K562 (cell line): ENCODE results near the gene GADD45GIP1. TPM values are rescaled to one million over a fixed set of nuclear protein-coding genes. Genes with fewer than 3 reads are reported as not detected.

Experiments
- ATAC-seq: fragments of 200-7000 bp; cut with Tn5 transposase; 3 replicates; pipeline ENCODE4 v1.9.1; 2020; ENCODE audit warnings: moderate library complexity
- BruUV-seq: library from RNA; stranded (reverse); fragments of 400-500 nt; replicated peaks from 2 replicates; lab custom pipeline; 2021; lab: Mats Ljungman, UMichigan
- CTCF ChIA-PET: fragments of 300-600 bp; formaldehyde crosslinking; extraction: SDS; loops from one replicate; lab custom pipeline; 2021; ENCODE audit warnings: low intra/inter-chr PET ratio; lab: Yijun Ruan, JAX
- POLR2A ChIA-PET: fragments of 300-600, 350-650 bp; sonication (Branson Sonifier 250); formaldehyde crosslinking; extraction: SDS; loops from one replicate; lab custom pipeline; 2021; ENCODE audit warnings: antibody characterized with exemption, inconsistent platforms; lab: Yijun Ruan, JAX
- DNase-seq, 4 experiments: peaks; one replicate each; pipeline versions ENCODE4 v3.0.0 to v3.0.0-alpha.2; 2011 to 2018; ENCODE audit warnings: low spot score in 3 of 4, mixed read lengths in 3 of 4; ENCODE audit errors: extremely low read depth in 1 of 4
- FAIRE-seq: peaks from 2 replicates; lab custom pipeline; 2011; peaks lifted over from hg19 to GRCh38; lab: Jason Lieb, UNC
- H2AFZ ChIP-seq: 2 replicates; pipeline ENCODE4 v1.6.0; 2011; ENCODE audit warnings: low read depth, low read length, control low read depth, inconsistent platforms
- H3K27ac ChIP-seq: fragments of 200-600 bp; 3 replicates; pipeline ENCODE4 v1.8.0; 2011; ENCODE audit warnings: low read depth, mild to moderate bottlenecking, control low read depth, inconsistent platforms, low read length, moderate library complexity, mixed read lengths; ENCODE audit errors: extremely low read depth
- H3K27me3 ChIP-seq, 2 experiments: fragments of 300-600 bp in 1 of 2; 2 replicates in 1 of 2; 3 replicates in 1 of 2; pipeline versions ENCODE4 v1.6.0 to v1.8.0; 2011; ENCODE audit warnings: inconsistent platforms in 2 of 2, low read length in 2 of 2, mild to moderate bottlenecking in 1 of 2, mixed read lengths in 1 of 2, moderate library complexity in 1 of 2; ENCODE audit not compliant: control insufficient read depth in 2 of 2, insufficient read depth in 2 of 2
- H3K36me3 ChIP-seq: fragments of 300-600 bp; 3 replicates; pipeline ENCODE4 v1.8.0; 2011; ENCODE audit warnings: mild to moderate bottlenecking, low read length, inconsistent platforms; ENCODE audit not compliant: control insufficient read depth, insufficient read depth
- H3K4me1 ChIP-seq, 2 experiments: fragments of 200-600 bp in 1 of 2; replicated peaks in 1 of 2; 2 replicates in 1 of 2; 3 replicates in 1 of 2; pipeline versions ENCODE4 v1.5.1 to v1.8.0; 2011; ENCODE audit warnings: inconsistent platforms in 2 of 2, low read length in 2 of 2, mild to moderate bottlenecking in 1 of 2, mixed read lengths in 1 of 2, moderate library complexity in 1 of 2; ENCODE audit not compliant: control insufficient read depth in 2 of 2, insufficient read depth in 2 of 2
- H3K4me2 ChIP-seq: 2 replicates; pipeline ENCODE4 v1.6.1; 2011; ENCODE audit warnings: low read length, control low read depth, inconsistent platforms, mixed read lengths; ENCODE audit not compliant: insufficient read depth
- H3K4me3 ChIP-seq: fragments of 200-600 bp; sonication (generic), shearing (Covaris generic); 2 replicates; pipeline ENCODE4 v1.5.1; 2016; ENCODE audit warnings: control low read depth, inconsistent platforms
- H3K79me2 ChIP-seq: fragments of 200-600 bp; 3 replicates; pipeline ENCODE4 v1.8.0; 2011; ENCODE audit warnings: low read length, inconsistent platforms; ENCODE audit not compliant: control insufficient read depth, insufficient read depth
- H3K9ac ChIP-seq, 2 experiments: 2 replicates each; pipeline versions ENCODE4 v1.6.0 to v1.6.1; 2011; ENCODE audit warnings: low read depth in 2 of 2, low read length in 2 of 2, control low read depth in 1 of 2, inconsistent platforms in 1 of 2, mild to moderate bottlenecking in 1 of 2, mixed read lengths in 1 of 2; ENCODE audit not compliant: insufficient read depth in 1 of 2
- H3K9me1 ChIP-seq: one replicate; pipeline ENCODE4 v1.6.0; 2011; ENCODE audit warnings: inconsistent platforms, mild to moderate bottlenecking, low read length, moderate library complexity; ENCODE audit not compliant: control insufficient read depth, insufficient read depth
- H3K9me3 ChIP-seq: replicated peaks from 2 replicates; pipeline ENCODE4 v1.5.1; 2011; ENCODE audit warnings: low read depth, low read length, inconsistent platforms; ENCODE audit not compliant: control insufficient read depth, insufficient read depth
- H4K20me1 ChIP-seq: replicated peaks from 2 replicates; pipeline ENCODE4 v1.6.1; 2011; ENCODE audit warnings: low read length, inconsistent platforms, mixed read lengths; ENCODE audit not compliant: control insufficient read depth, insufficient read depth
- ARID1B ChIP-seq: fragments of 450-650 bp; IDR thresholded peaks from 2 replicates; pipeline ENCODE4 v1.6.1; 2016; ENCODE audit warnings: antibody characterized with exemption, mild to moderate bottlenecking, inconsistent platforms
- FOXJ3 ChIP-seq: sonication (generic); formaldehyde crosslinking; IDR thresholded peaks from 2 replicates; pipeline ENCODE4 v1.4.0; 2020; ENCODE audit warnings: mild to moderate bottlenecking, missing genetic modification reagents
- HDAC1 ChIP-seq, 2 experiments: fragments of 450-650 bp; IDR thresholded peaks; 2 replicates each; pipeline ENCODE4 v1.6.1; 2016 to 2017; ENCODE audit warnings: inconsistent platforms in 1 of 2, mild to moderate bottlenecking in 1 of 2, moderate library complexity in 1 of 2
- MCM7 ChIP-seq, 2 experiments: fragments of 450-650 bp; IDR thresholded peaks; 2 replicates each; pipeline ENCODE4 v1.6.1; 2016 to 2018
- MED1 ChIP-seq: sonication (generic); formaldehyde crosslinking; IDR thresholded peaks from 2 replicates; pipeline ENCODE4 v1.8.1; 2023; ENCODE audit warnings: missing genetic modification reagents, borderline replicate concordance
- NFYB ChIP-seq: IDR thresholded peaks from 2 replicates; pipeline ENCODE4 v1.6.1; 2011; ENCODE audit warnings: mild to moderate bottlenecking, moderate library complexity; ENCODE audit not compliant: insufficient read length; ENCODE audit errors: extremely low read depth
- OTX1 ChIP-seq: fragments of 450-650 bp; formaldehyde crosslinking; IDR thresholded peaks from 2 replicates; pipeline ENCODE4 v1.4.0; 2022; ENCODE audit warnings: mild to moderate bottlenecking
- RFX7 ChIP-seq: fragments of 250-450 bp; sonication (Bioruptor Pico); IDR thresholded peaks from 2 replicates; pipeline ENCODE4 v1.5.1; 2021; ENCODE audit warnings: mild to moderate bottlenecking
- TAF7 ChIP-seq: fragments of 450-650 bp; IDR thresholded peaks from 2 replicates; pipeline ENCODE4 v1.6.1; 2016; ENCODE audit warnings: missing genetic modification characterization, missing compliant biosample characterization
- TEAD4 ChIP-seq, 2 experiments: sonication (generic) in 1 of 2; formaldehyde crosslinking in 1 of 2; IDR thresholded peaks; 2 replicates each; pipeline versions ENCODE4 v1.6.1 to v1.8.0; 2012 to 2022; ENCODE audit warnings: borderline replicate concordance in 1 of 2, inconsistent platforms in 1 of 2, low read length in 1 of 2, mild to moderate bottlenecking in 1 of 2, missing genetic modification reagents in 1 of 2
- ZFP91 ChIP-seq: sonication (generic); formaldehyde crosslinking; IDR thresholded peaks from 2 replicates; pipeline ENCODE4 v1.8.0; 2022; ENCODE audit warnings: mild to moderate bottlenecking, missing genetic modification reagents
- WGBS: fragments of 100-300 bp; shearing (Covaris generic); methylation state at CpG from one replicate; pipeline ENCODE4 v1.1.6; 2016; ENCODE audit warnings: low coverage, mixed read lengths; ENCODE audit not compliant: insufficient coverage; ENCODE audit errors: missing lambda C conversion rate; 5-methylcytosine and 5-hydroxymethylcytosine counted together
- in situ Hi-C: fragments of 300-500 bp; cut with MboI; formaldehyde crosslinking; loops from 4 replicates; pipeline ENCODE4 v1.15.0; 2018; ENCODE audit warnings: inconsistent platforms, mixed read lengths
- intact Hi-C: fragments of 100-400 bp; cut with micrococcal nuclease; formaldehyde crosslinking; loops from 2 replicates; pipeline ENCODE4 v1.14.2; 2022
- polyA plus RNA-seq, 8 experiments: library from polyadenylated mRNA; depleted of rRNA in 4 of 8; stranded (reverse) in 5 of 8; unstranded in 3 of 8; fragments of >200 nt; fragmentation: Nextera tagmentation in 2 of 8; fragmentation: Illumina TruSeq in 1 of 8; extraction: Ambion mirVana in 2 of 8; extraction: Trizol in 1 of 8; gene quantifications; 2 replicates each; pipeline versions ENCODE4 v1.2.1 to v1.2.3, GENCODE V29; 2011 to 2014; ENCODE audit warnings: inconsistent platforms in 1 of 8, missing spikeins in 1 of 8
- total RNA-seq, 7 experiments: library from RNA; depleted of rRNA in 6 of 7; stranded (reverse); fragments of >200 nt in 6 of 7; fragmentation: Illumina TruSeq in 2 of 7; extraction: Trizol in 2 of 7; gene quantifications; 2 replicates each; pipeline versions ENCODE4 v1.2.1 to v1.2.3, GENCODE V29; 2011 to 2021; ENCODE audit warnings: low replicate concordance in 1 of 7
- TF ChIP-seq, protein P1 (sequence below): fragments of 200-800 bp; sonication (Bioruptor generic); IDR thresholded peaks from 2 replicates; pipeline ENCODE4 v1.6.1; 2017; ENCODE audit warnings: missing genetic modification characterization, missing compliant biosample characterization
- TF ChIP-seq, protein P2 (sequence below): fragments of 250-450 bp; sonication (Bioruptor Pico); IDR thresholded peaks from 2 replicates; pipeline ENCODE4 v1.5.0; 2021; ENCODE audit warnings: mild to moderate bottlenecking, borderline replicate concordance
- TF ChIP-seq, protein P3 (sequence below): fragments of 250-450 bp; sonication (Bioruptor Pico); IDR thresholded peaks from 2 replicates; pipeline ENCODE4 v1.4.0; 2020

GADD45GIP1 gene
- total and polyA plus RNA-seq, 9 of the 15 experiments (the other 6 are each of a cell fraction or from before 2014, with no cell fraction given): 5.1 to 161 (median 29.2) TPM

GRCh38 chr19:12913011-12913561 lies 43.9 kb downstream of the GADD45GIP1 start (continued):
- TF ChIP-seq, protein P1, sequence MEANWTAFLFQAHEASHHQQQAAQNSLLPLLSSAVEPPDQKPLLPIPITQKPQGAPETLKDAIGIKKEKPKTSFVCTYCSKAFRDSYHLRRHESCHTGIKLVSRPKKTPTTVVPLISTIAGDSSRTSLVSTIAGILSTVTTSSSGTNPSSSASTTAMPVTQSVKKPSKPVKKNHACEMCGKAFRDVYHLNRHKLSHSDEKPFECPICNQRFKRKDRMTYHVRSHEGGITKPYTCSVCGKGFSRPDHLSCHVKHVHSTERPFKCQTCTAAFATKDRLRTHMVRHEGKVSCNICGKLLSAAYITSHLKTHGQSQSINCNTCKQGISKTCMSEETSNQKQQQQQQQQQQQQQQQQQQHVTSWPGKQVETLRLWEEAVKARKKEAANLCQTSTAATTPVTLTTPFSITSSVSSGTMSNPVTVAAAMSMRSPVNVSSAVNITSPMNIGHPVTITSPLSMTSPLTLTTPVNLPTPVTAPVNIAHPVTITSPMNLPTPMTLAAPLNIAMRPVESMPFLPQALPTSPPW (CRISPR knock-in tag): peak; percentile 16; the same call in 1 of the 2 replicates
- TF ChIP-seq, all 486 proteins: peak for 4

GRCh38 chr19:12912571-12912970 lies 44.5 kb downstream of the GADD45GIP1 start:
- H3K4me2 ChIP-seq: peak overlapping the region; percentile 34; the same call in 1 of the 2 replicates
- H2AFZ ChIP-seq: peak overlapping the region; percentile 77; the same call in 1 of the 2 replicates
- DNase-seq (no peak), FAIRE-seq (no peak), ATAC-seq (no peak)
- intact Hi-C loops: no loop called here
- no peak overlapping the region for H3K4me3 ChIP-seq
- no peak overlapping the region for H3K27ac ChIP-seq
- no TSS peak for BruUV-seq
- peaks cover 14 to 25% of the 10 kb centered on the region in 2 experiments for H3K4me1 ChIP-seq
- no peaks in the 10 kb centered on the region for H3K36me3 ChIP-seq
- ChIA-PET POLR2A (interaction anchor here (0.7 to 2.3 kb wide), 9 partner anchors 9 to 29 kb away, joined by 3 to 8 read pairs (median 3); partner anchors contain the start of genes GCDH and KLF1), CTCF (no interaction called here)
- in situ Hi-C loops: no loop called here
- H3K9me3 ChIP-seq: no peaks in the 10 kb centered on the region
- no peaks in the 10 kb centered on the region for H3K9me1 ChIP-seq
- 51% methylated on average over 4 of the region's 4 CpGs for WGBS
- H3K79me2 ChIP-seq: no peaks in the 10 kb centered on the region
- H3K9ac ChIP-seq: peak overlapping the region; percentile 17 to 86; a peak in 1 of 4 replicates
- no peaks in the 10 kb centered on the region for H3K27me3 ChIP-seq
- no peaks in the 10 kb centered on the region for H4K20me1 ChIP-seq
- TF ChIP-seq NFYB (no peak), RFX7 (CRISPR knock-in tag) (no peak), TEAD4 (IDR thresholded peaks at IDR 0.05; ENCODE audit: low read length) (no peak), TEAD4 (CRISPR knock-in tag; IDR thresholded peaks at IDR 0.05; ENCODE audit: borderline replicate concordance) (no peak), ZFP91 (CRISPR knock-in tag) (no peak), HDAC1 (IDR thresholded peaks at IDR 0.05) (no peak), FOXJ3 (CRISPR knock-in tag) (no peak), ARID1B (no peak), MCM7 (IDR thresholded peaks at IDR 0.05) (no peak), TAF7 (tag) (no peak), MED1 (no peak), OTX1 (no peak)
- TF ChIP-seq, protein P2, sequence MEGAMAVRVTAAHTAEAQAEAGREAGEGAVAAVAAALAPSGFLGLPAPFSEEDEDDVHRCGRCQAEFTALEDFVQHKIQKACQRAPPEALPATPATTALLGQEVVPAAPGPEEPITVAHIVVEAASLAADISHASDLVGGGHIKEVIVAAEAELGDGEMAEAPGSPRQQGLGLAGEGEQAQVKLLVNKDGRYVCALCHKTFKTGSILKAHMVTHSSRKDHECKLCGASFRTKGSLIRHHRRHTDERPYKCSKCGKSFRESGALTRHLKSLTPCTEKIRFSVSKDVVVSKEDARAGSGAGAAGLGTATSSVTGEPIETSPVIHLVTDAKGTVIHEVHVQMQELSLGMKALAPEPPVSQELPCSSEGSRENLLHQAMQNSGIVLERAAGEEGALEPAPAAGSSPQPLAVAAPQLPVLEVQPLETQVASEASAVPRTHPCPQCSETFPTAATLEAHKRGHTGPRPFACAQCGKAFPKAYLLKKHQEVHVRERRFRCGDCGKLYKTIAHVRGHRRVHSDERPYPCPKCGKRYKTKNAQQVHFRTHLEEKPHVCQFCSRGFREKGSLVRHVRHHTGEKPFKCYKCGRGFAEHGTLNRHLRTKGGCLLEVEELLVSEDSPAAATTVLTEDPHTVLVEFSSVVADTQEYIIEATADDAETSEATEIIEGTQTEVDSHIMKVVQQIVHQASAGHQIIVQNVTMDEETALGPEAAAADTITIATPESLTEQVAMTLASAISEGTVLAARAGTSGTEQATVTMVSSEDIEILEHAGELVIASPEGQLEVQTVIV: no peak
- TF ChIP-seq, protein P3, sequence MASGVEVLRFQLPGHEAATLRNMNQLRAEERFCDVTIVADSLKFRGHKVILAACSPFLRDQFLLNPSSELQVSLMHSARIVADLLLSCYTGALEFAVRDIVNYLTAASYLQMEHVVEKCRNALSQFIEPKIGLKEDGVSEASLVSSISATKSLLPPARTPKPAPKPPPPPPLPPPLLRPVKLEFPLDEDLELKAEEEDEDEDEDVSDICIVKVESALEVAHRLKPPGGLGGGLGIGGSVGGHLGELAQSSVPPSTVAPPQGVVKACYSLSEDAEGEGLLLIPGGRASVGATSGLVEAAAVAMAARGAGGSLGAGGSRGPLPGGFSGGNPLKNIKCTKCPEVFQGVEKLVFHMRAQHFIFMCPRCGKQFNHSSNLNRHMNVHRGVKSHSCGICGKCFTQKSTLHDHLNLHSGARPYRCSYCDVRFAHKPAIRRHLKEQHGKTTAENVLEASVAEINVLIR (CRISPR knock-in tag): no peak
